PC-9 (cell line): ENCODE measurements around the gene KCTD2. TPM values are rescaled to one million over a fixed set of nuclear protein-coding genes. Genes with fewer than 3 reads are reported as not detected.

Experiments used
- BruUV-seq: library from RNA; stranded (reverse); fragments of 400-500 nt; replicated peaks from 2 replicates; lab custom pipeline; 2021; lab: Mats Ljungman, UMichigan
- CTCF ChIA-PET: fragments of 300-600 bp; sonication (Branson Sonifier 250); formaldehyde crosslinking; loops from one replicate; lab custom pipeline; 2022; ENCODE audit warnings: antibody characterized with exemption; lab: Charles Lee
- POLR2A ChIA-PET: fragments of 300-600 bp; sonication (Branson Sonifier 250); formaldehyde crosslinking; loops from one replicate; lab custom pipeline; 2022; ENCODE audit warnings: antibody characterized with exemption; ENCODE audit not compliant: unreplicated experiment; lab: Charles Lee
- DNase-seq, 2 experiments: peaks; one replicate each; pipeline versions ENCODE4 v3.0.0 to v3.0.0-alpha.2; 2015 to 2022; ENCODE audit warnings: mixed read lengths in 1 of 2
- H2AFZ ChIP-seq: fragments of 200-600 bp; sonication (generic); 2 replicates; pipeline ENCODE4 v1.8.1; 2017; ENCODE audit warnings: antibody characterized with exemption
- H3F3A ChIP-seq: fragments of 200-600 bp; sonication (generic); 2 replicates; pipeline ENCODE4 v1.8.1; 2017; ENCODE audit warnings: antibody characterized with exemption, mild to moderate bottlenecking, low read depth; ENCODE audit not compliant: insufficient read depth
- H3K27ac ChIP-seq: fragments of 200-600 bp; sonication (generic); 2 replicates; pipeline ENCODE4 v1.6.1; 2016; ENCODE audit warnings: mixed run types
- H3K27me3 ChIP-seq: fragments of 200-600 bp; sonication (generic); 2 replicates; pipeline ENCODE4 v1.6.1; 2016; ENCODE audit warnings: low read depth, mixed run types; ENCODE audit not compliant: insufficient read depth
- H3K36me3 ChIP-seq: fragments of 200-600 bp; sonication (generic); 2 replicates; pipeline ENCODE4 v1.6.1; 2016; ENCODE audit warnings: low read depth, mixed run types
- H3K4me1 ChIP-seq: fragments of 200-600 bp; sonication (generic); replicated peaks from 2 replicates; pipeline ENCODE4 v1.6.1; 2016; ENCODE audit warnings: mixed run types; ENCODE audit not compliant: insufficient read depth
- H3K4me2 ChIP-seq: fragments of 200-600 bp; sonication (generic); 2 replicates; pipeline ENCODE4 v1.6.1; 2017; ENCODE audit warnings: mixed run types
- H3K4me3 ChIP-seq: fragments of 200-600 bp; sonication (generic); 2 replicates; pipeline ENCODE4 v1.6.1; 2016; ENCODE audit warnings: mixed run types
- H3K79me2 ChIP-seq: fragments of 200-600 bp; sonication (generic); 2 replicates; pipeline ENCODE4 v1.6.1; 2017; ENCODE audit warnings: low read depth, mixed run types
- H3K9me2 ChIP-seq: fragments of 200-600 bp; sonication (generic); 2 replicates; pipeline ENCODE4 v1.8.1; 2017; ENCODE audit warnings: mild to moderate bottlenecking; ENCODE audit not compliant: insufficient read depth
- H3K9me3 ChIP-seq: fragments of 200-600 bp; sonication (generic); 2 replicates; pipeline ENCODE4 v1.8.1; 2016; ENCODE audit warnings: low read depth; ENCODE audit not compliant: insufficient read depth
- H4K20me1 ChIP-seq: fragments of 200-600 bp; sonication (generic); 2 replicates; pipeline ENCODE4 v1.8.1; 2017; ENCODE audit not compliant: insufficient read depth
- CTCF ChIP-seq: fragments of 200-600 bp; sonication (generic); conservative IDR thresholded peaks from 2 replicates; pipeline ENCODE4 v1.6.1; 2017; ENCODE audit warnings: mixed run types, antibody characterized with exemption, mild to moderate bottlenecking, moderate library complexity
- EZH2 ChIP-seq: fragments of 200-600 bp; sonication (generic); IDR thresholded peaks from 2 replicates; pipeline ENCODE4 v1.8.0; 2017; ENCODE audit warnings: antibody characterized with exemption, low read depth
- intact Hi-C: fragments of 100-400 bp; cut with micrococcal nuclease; formaldehyde crosslinking; loops from one replicate; pipeline ENCODE4 v1.10.0; 2022; ENCODE audit not compliant: unreplicated experiment
- total RNA-seq: library from RNA; stranded (reverse); gene quantifications from 2 replicates; pipeline ENCODE4 v1.2.3, GENCODE V29; 2021

Gene KCTD2
- total RNA-seq, 1 experiment from 2014 or later, result 18.6 TPM

DNA sequence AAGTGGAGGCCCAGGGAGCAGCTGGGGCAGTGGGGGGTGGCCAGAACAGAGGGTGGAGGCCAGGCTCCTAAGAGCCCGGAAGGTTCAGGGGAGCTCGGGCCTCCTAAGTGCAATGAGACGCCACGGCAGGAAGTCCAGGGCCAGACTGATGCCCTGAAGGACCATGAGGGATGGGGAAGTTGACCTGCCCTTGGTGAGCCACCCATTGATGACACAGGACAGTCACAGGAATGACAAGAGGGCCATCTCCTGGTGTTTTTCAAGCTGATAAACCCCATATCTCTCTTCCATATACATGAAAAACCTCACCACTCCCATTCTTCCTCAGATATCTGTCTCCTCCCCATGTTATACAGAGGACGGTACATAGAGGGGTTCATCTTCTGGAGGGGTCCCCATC lies 40.4 kb upstream of the KCTD2 start:
- Histone ChIP-seq H3K27me3 (no peaks in the 10 kb centered on the region), H3K27ac (no peak overlapping the region), H3K36me3 (no peaks in the 10 kb centered on the region), H3K9me3 (no peaks in the 10 kb centered on the region), H3K9me2 (no peaks in the 10 kb centered on the region), H3K79me2 (no peaks in the 10 kb centered on the region), H3K4me2 (no peak overlapping the region), H3K4me1 (peaks cover 16% of the 10 kb centered on the region), H3F3A (peaks cover 21% of the 10 kb centered on the region), H2AFZ (no peak overlapping the region), H3K4me3 (no peak overlapping the region), H4K20me1 (no peaks in the 10 kb centered on the region)
- BruUV-seq, result no TSS peak
- intact Hi-C loops, result no loop called here
- ChIA-PET POLR2A (no interaction called here), CTCF (interaction anchor here (1.2 kb wide), 1 partner anchor 46 kb away, joined by 7 read pairs; no protein-coding TSS in a partner anchor)
- TF ChIP-seq EZH2, result no peak
- no peak for TF ChIP-seq CTCF
- no peak for DNase-seq

DNA sequence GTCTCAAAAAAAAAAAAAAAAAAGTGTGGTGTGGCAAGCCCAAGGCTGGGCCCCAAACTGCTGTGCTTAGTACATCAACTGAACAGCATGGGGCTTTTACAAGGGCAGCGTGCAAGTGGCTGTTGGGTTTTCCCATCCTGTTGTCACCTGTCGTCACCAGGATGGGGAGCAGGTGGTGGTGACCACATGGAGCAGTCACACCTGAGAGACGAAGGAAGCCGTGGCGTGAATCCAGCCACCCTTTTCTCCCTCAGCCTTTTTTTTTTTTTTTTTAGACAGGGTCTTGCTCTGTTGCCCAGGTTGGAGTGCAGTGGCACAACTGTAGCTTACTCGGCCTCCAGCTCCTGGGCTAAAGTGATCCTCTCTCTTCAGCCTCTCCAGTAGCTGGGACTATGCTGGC lies 38.7 kb upstream of the KCTD2 start:
- Histone ChIP-seq H3F3A (peaks cover 26% of the 10 kb centered on the region), H2AFZ (no peak overlapping the region), H4K20me1 (no peaks in the 10 kb centered on the region), H3K4me3 (no peak overlapping the region), H3K4me1 (peaks cover 24% of the 10 kb centered on the region), H3K9me2 (no peaks in the 10 kb centered on the region), H3K79me2 (peaks cover 8% of the 10 kb centered on the region), H3K9me3 (no peaks in the 10 kb centered on the region), H3K4me2 (no peak overlapping the region; the same call in 1 of the 2 replicates), H3K27me3 (no peaks in the 10 kb centered on the region), H3K36me3 (no peaks in the 10 kb centered on the region), H3K27ac (no peak overlapping the region)
- intact Hi-C loops, result loop anchor here (2.0 kb wide), 2 partner anchors 16 to 40 kb away; no protein-coding TSS in a partner anchor
- no peak for DNase-seq
- no peak for TF ChIP-seq EZH2
- POLR2A ChIA-PET, result interaction anchor here (0.6 to 0.9 kb wide), 3 partner anchors 18 to 1176 kb away, joined by 3 to 7 read pairs (median 3); partner anchors contain the start of gene CDR2L
- no TSS peak for BruUV-seq
- CTCF ChIA-PET, result interaction anchor here (0.7 to 1.3 kb wide), 2 partner anchors 47 to 232 kb away, joined by 8 to 9 read pairs; no protein-coding TSS in a partner anchor

- DNase-seq, result peak; percentile 43 to 57
- Histone ChIP-seq H3K36me3 (no peaks in the 10 kb centered on the region), H3K4me2 (peak overlapping the region; percentile 66), H3K79me2 (peaks cover 17% of the 10 kb centered on the region), H3K9me3 (no peaks in the 10 kb centered on the region), H3K9me2 (no peaks in the 10 kb centered on the region), H3K4me1 (peaks cover 31% of the 10 kb centered on the region), H3K4me3 (no peak overlapping the region), H3K27ac (no peak overlapping the region), H3F3A (peaks cover 31% of the 10 kb centered on the region), H2AFZ (no peak overlapping the region), H4K20me1 (no peaks in the 10 kb centered on the region), H3K27me3 (no peaks in the 10 kb centered on the region)
- BruUV-seq, result no TSS peak
- no peak for TF ChIP-seq EZH2
- TF ChIP-seq CTCF, result no peak
- intact Hi-C loops, result loop anchor here (2.0 kb wide), 2 partner anchors 16 to 40 kb away; no protein-coding TSS in a partner anchor
- CTCF ChIA-PET, result interaction anchor here (0.7 to 1.3 kb wide), 3 partner anchors 39 to 232 kb away, joined by 8 to 12 read pairs (median 9); no protein-coding TSS in a partner anchor
- POLR2A ChIA-PET, result interaction anchor here (0.6 kb wide), 1 partner anchor 1175 kb away, joined by 3 read pairs; no protein-coding TSS in a partner anchor
Observed at GRCh38 chr17:75009139-75009724, 37.8 kb upstream of the KCTD2 start.
